OCI-LY7 (cell line): ENCODE measurements around the gene ENSA. TPM values are rescaled to one million over a fixed set of nuclear protein-coding genes. Genes with fewer than 3 reads are reported as not detected.
"Not testable (repeated sequence)": the region's sequence is repeated elsewhere in the genome, so short reads cannot be mapped to it uniquely, and the experiment has no call there.

Source experiments
- BruUV-seq: library from RNA; stranded (reverse); fragments of 400-500 nt; replicated peaks from 2 replicates; lab custom pipeline; 2021; lab: Mats Ljungman, UMichigan
- CTCF ChIA-PET: fragments of 300-600 bp; sonication (Branson Sonifier 250); formaldehyde crosslinking; loops from one replicate; lab custom pipeline; 2022; ENCODE audit warnings: antibody characterized with exemption; ENCODE audit not compliant: unreplicated experiment; lab: Charles Lee
- POLR2A ChIA-PET: fragments of 300-600 bp; sonication (Branson Sonifier 250); formaldehyde crosslinking; loops from one replicate; lab custom pipeline; 2022; ENCODE audit warnings: antibody characterized with exemption; lab: Charles Lee
- DNase-seq: peaks from one replicate; pipeline ENCODE4 v3.0.0-alpha.2; 2015; ENCODE audit warnings: low spot score
- H2AFZ ChIP-seq: fragments of 200-600 bp; sonication (generic), shearing (Covaris generic); 2 replicates; pipeline ENCODE4 v1.6.1; 2014; ENCODE audit warnings: mild to moderate bottlenecking, antibody characterized with exemption, low read length, moderate library complexity
- H3K27ac ChIP-seq: fragments of 200-600 bp; sonication (generic); 2 replicates; pipeline ENCODE4 v1.5.1; 2014; ENCODE audit warnings: mixed run types, low read depth, mild to moderate bottlenecking, moderate library complexity, low read length, inconsistent platforms; ENCODE audit not compliant: poor library complexity, severe bottlenecking
- H3K36me3 ChIP-seq: fragments of 200-600 bp; sonication (generic); 2 replicates; pipeline ENCODE4 v1.6.1; 2014; ENCODE audit warnings: mild to moderate bottlenecking, antibody characterized with exemption, low read length, moderate library complexity, mixed read lengths; ENCODE audit not compliant: insufficient read depth
- H3K4me1 ChIP-seq: fragments of 200-600 bp; sonication (generic); 2 replicates; pipeline ENCODE4 v1.5.1; 2014; ENCODE audit warnings: mild to moderate bottlenecking, low read length; ENCODE audit not compliant: insufficient read depth, poor library complexity, severe bottlenecking
- H3K4me2 ChIP-seq: fragments of 200-600 bp; sonication (generic); 2 replicates; pipeline ENCODE4 v1.6.1; 2014; ENCODE audit warnings: mild to moderate bottlenecking, low read length
- H3K4me3 ChIP-seq: fragments of 200-600 bp; sonication (generic); 2 replicates; pipeline ENCODE4 v1.5.1; 2014; ENCODE audit warnings: mild to moderate bottlenecking, low read depth, low read length; ENCODE audit not compliant: poor library complexity, severe bottlenecking
- H3K79me2 ChIP-seq: fragments of 200-600 bp; sonication (generic); 2 replicates; pipeline ENCODE4 v1.6.1; 2016; ENCODE audit warnings: low read depth, mild to moderate bottlenecking, low read length, moderate library complexity, mixed read lengths; ENCODE audit not compliant: insufficient read depth
- H3K9me2 ChIP-seq: fragments of 200-600 bp; sonication (generic); 2 replicates; pipeline ENCODE4 v1.6.1; 2016; ENCODE audit warnings: mild to moderate bottlenecking, low read length, mixed read lengths; ENCODE audit not compliant: insufficient read depth
- H3K9me3 ChIP-seq: fragments of 200-600 bp; sonication (generic); 2 replicates; pipeline ENCODE4 v1.6.1; 2014; ENCODE audit warnings: mild to moderate bottlenecking, mixed run types, low read length, mixed read lengths
- H4K20me1 ChIP-seq: fragments of 200-600 bp; sonication (generic); 2 replicates; pipeline ENCODE4 v1.6.1; 2014; ENCODE audit warnings: mild to moderate bottlenecking, antibody characterized with exemption, low read length, moderate library complexity, mixed read lengths; ENCODE audit not compliant: insufficient read depth
- EZH2phosphoT487 ChIP-seq: fragments of 200-600 bp; sonication (generic); IDR thresholded peaks from 2 replicates; pipeline ENCODE4 v1.6.1; 2018; ENCODE audit warnings: low read depth, borderline replicate concordance, mild to moderate bottlenecking, mixed run types, antibody characterized with exemption, low read length, moderate library complexity, mixed read lengths
- intact Hi-C: fragments of 100-400 bp; cut with micrococcal nuclease; formaldehyde crosslinking; loops from one replicate; pipeline ENCODE4 v1.10.0; 2022; ENCODE audit not compliant: unreplicated experiment
- total RNA-seq, 2 experiments: library from RNA; depleted of rRNA in 1 of 2; stranded (reverse); fragments of >200 nt in 1 of 2; shearing (Covaris generic) in 1 of 2; gene quantifications; 2 replicates each; pipeline ENCODE4 v1.2.3, GENCODE V29; 2014 to 2022
- TF ChIP-seq, protein P1 (sequence below): fragments of 200-600 bp; sonication (generic); conservative IDR thresholded peaks from 2 replicates; pipeline ENCODE4 v1.5.1; 2014; ENCODE audit warnings: mild to moderate bottlenecking, antibody characterized with exemption, low read length, moderate library complexity, mixed read lengths

Gene ENSA
- total RNA-seq, 2 experiments from 2014 or later = 97.1 to 164 TPM

DNA sequence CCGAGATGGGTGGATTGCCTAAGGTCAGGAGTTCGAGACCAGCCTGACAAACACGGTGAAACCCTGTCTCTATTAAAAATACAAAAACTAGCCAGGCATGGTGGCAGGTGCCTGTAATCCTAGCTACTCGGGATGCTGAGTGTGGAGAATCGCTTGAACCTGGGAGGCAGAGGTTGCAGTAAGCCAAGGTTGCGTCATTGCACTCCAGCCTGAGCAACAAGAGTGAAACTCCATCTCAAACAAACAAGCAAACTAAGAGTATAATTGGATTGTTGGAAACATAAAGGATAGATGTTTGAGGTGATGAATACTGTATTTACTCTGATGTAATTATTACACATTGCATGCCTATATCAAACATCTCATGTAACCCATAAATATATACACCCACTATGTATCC lies 9.0 kb upstream of the ENSA start:
- H3K4me2 ChIP-seq, BruUV-seq, H3K79me2 ChIP-seq, H3K9me3 ChIP-seq, CTCF ChIA-PET, DNase-seq, H3K4me3 ChIP-seq, H4K20me1 ChIP-seq, H3K27ac ChIP-seq, intact Hi-C loops, H2AFZ ChIP-seq, H3K36me3 ChIP-seq, POLR2A ChIA-PET, H3K9me2 ChIP-seq: not testable (repeated sequence)
- H3K4me1 ChIP-seq = peaks cover 18% of the 10 kb centered on the region

DNA sequence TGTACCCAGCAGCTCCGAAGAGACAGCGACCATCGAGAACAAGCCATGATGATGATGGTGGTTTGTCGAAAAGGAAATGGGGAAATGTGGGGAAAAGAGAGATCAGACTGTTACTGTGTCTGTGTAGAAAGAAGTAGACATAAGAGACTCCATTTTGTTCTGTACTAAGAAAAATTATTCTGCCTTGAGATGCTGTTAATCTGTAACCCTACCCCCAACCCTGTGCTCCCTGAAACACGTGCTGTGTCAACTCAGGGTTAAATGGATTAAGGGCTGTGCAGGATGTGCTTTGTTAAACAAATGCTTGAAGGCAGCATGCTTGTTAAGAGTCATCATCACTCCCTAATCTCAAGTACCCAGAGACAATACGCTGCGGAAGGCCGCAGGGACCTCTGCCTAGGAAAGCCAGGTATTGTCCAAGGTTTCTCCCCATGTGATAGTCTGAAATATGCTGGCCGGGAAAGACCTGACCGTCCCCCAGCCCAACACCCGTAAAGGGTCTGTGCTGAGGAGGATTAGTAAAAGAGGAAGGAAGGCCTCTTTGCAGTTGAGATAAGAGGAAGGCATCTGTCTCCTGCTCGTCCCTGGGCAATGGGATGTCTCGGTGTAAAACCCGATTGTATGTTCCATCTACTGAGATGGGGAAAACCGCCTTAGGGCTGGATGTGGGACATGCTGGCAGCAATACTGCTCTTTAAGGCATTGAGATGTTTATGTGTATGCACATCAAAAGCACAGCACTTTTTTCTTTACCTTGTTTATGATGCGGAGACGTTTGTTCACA lies 5.6 kb upstream of the ENSA start:
- Histone ChIP-seq H3K27ac (peak overlapping the region; percentile 32), H2AFZ (peak overlapping the region; percentile 75; the same call in 1 of the 2 replicates), H3K4me1 (peaks cover 34% of the 10 kb centered on the region), H3K4me3 (peak overlapping the region; percentile 55), H3K4me2 (peak overlapping the region; percentile 66)
- H4K20me1 ChIP-seq, CTCF ChIA-PET, BruUV-seq, H3K9me3 ChIP-seq, H3K9me2 ChIP-seq, H3K79me2 ChIP-seq, POLR2A ChIA-PET, H3K36me3 ChIP-seq, DNase-seq, intact Hi-C loops: not testable (repeated sequence)

DNA sequence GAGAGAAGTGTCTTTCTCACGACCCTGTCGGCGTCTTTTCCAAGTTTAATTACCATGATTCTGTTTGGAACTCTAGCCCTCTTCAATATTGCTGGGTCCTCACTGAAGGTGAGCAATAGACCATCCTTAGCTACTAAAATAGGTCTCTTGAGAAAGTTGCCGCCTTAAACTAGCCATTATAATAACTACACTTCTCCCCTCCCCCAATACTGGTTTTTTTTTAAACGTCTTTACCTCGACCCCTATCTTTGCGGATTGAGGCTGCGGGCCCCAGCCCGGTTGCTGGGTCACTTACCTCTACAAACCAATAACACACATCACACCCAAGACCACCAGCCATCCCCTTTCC lies 672 bp downstream of the ENSA start:
- intact Hi-C loops = loop anchor here (5.0 to 10.0 kb wide), 3 partner anchors 144 to 349 kb away; partner anchors contain the start of genes SETDB1 and TARS2
- peak overlapping the region; percentile 53; the same call in 1 of the 2 replicates for H2AFZ ChIP-seq
- 0 out of 2 replicates have a peak, but pooled peaks cover 8% of the 10 kb centered on the region for H4K20me1 ChIP-seq
- H3K79me2 ChIP-seq = peaks cover 37% of the 10 kb centered on the region
- peak overlapping the region; percentile 79 for H3K27ac ChIP-seq
- ChIA-PET POLR2A (interaction anchor here (0.6 to 2.7 kb wide), 6 partner anchors 14 to 146 kb away, joined by 3 to 8 read pairs (median 4); no protein-coding TSS in a partner anchor), CTCF (interaction anchor here (0.5 to 1.5 kb wide), 3 partner anchors 15 to 68 kb away, joined by 3 to 6 read pairs (median 3); no protein-coding TSS in a partner anchor)
- DNase-seq = no peak
- TF ChIP-seq EZH2phosphoT487 = no peak
- TF ChIP-seq, protein P1, sequence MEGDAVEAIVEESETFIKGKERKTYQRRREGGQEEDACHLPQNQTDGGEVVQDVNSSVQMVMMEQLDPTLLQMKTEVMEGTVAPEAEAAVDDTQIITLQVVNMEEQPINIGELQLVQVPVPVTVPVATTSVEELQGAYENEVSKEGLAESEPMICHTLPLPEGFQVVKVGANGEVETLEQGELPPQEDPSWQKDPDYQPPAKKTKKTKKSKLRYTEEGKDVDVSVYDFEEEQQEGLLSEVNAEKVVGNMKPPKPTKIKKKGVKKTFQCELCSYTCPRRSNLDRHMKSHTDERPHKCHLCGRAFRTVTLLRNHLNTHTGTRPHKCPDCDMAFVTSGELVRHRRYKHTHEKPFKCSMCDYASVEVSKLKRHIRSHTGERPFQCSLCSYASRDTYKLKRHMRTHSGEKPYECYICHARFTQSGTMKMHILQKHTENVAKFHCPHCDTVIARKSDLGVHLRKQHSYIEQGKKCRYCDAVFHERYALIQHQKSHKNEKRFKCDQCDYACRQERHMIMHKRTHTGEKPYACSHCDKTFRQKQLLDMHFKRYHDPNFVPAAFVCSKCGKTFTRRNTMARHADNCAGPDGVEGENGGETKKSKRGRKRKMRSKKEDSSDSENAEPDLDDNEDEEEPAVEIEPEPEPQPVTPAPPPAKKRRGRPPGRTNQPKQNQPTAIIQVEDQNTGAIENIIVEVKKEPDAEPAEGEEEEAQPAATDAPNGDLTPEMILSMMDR = no peak
- H3K4me2 ChIP-seq = peak overlapping the region; percentile 88
- H3K9me2 ChIP-seq = no peaks in the 10 kb centered on the region
- peaks cover 26% of the 10 kb centered on the region for H3K4me1 ChIP-seq
- H3K4me3 ChIP-seq = peak overlapping the region; percentile 89
- H3K36me3 ChIP-seq = peaks cover 45% of the 10 kb centered on the region
- H3K9me3 ChIP-seq = no peaks in the 10 kb centered on the region
- TSS peak; percentile 59 for BruUV-seq
